HL-60 (cell line): Measurements from ENCODE around the gene HTR6.

ENCODE experiments used
- DNase-seq, 2 experiments: peaks; one replicate each; pipeline ENCODE4 v3.0.0-alpha.2; 2010 to 2020; ENCODE audit warnings: low read depth in 1 of 2, low spot score in 1 of 2
- H3K27ac ChIP-seq: fragments of 250-450 bp; sonication (Bioruptor Pico); replicated peaks from 2 replicates; pipeline ENCODE4 v1.5.1; 2020; ENCODE audit warnings: mild to moderate bottlenecking, moderate library complexity
- H3K27me3 ChIP-seq: fragments of 250-450 bp; sonication (Bioruptor Pico); 2 replicates; pipeline ENCODE4 v1.5.1; 2021; ENCODE audit warnings: mild to moderate bottlenecking, moderate library complexity; ENCODE audit not compliant: insufficient read depth, poor library complexity, severe bottlenecking
- H3K4me3 ChIP-seq: replicated peaks from 2 replicates; pipeline ENCODE4 v1.5.1; 2011; ENCODE audit warnings: mild to moderate bottlenecking, control low read depth, low read length; ENCODE audit not compliant: insufficient read depth
- GABPA ChIP-seq: IDR thresholded peaks from 2 replicates; pipeline ENCODE4 v1.6.1; 2012; ENCODE audit warnings: low read depth
- POLR2AphosphoS5 ChIP-seq: IDR thresholded peaks from 2 replicates; pipeline ENCODE4 v1.6.1; 2012; ENCODE audit warnings: low read depth
- SPI1 ChIP-seq: IDR thresholded peaks from 2 replicates; pipeline ENCODE4 v1.6.1; 2012; ENCODE audit warnings: low read depth, mild to moderate bottlenecking, borderline replicate concordance
- TF ChIP-seq, protein P1 (sequence below): IDR thresholded peaks from 2 replicates; pipeline ENCODE4 v1.6.1; 2012; ENCODE audit warnings: low read depth; ENCODE audit not compliant: insufficient replicate concordance
- TF ChIP-seq, protein P2 (sequence below): IDR thresholded peaks from one replicate; pipeline ENCODE4 v1.5.1; 2011; ENCODE audit warnings: low read length, control low read depth, inconsistent platforms; ENCODE audit not compliant: insufficient read depth

HTR6 gene

DNA sequence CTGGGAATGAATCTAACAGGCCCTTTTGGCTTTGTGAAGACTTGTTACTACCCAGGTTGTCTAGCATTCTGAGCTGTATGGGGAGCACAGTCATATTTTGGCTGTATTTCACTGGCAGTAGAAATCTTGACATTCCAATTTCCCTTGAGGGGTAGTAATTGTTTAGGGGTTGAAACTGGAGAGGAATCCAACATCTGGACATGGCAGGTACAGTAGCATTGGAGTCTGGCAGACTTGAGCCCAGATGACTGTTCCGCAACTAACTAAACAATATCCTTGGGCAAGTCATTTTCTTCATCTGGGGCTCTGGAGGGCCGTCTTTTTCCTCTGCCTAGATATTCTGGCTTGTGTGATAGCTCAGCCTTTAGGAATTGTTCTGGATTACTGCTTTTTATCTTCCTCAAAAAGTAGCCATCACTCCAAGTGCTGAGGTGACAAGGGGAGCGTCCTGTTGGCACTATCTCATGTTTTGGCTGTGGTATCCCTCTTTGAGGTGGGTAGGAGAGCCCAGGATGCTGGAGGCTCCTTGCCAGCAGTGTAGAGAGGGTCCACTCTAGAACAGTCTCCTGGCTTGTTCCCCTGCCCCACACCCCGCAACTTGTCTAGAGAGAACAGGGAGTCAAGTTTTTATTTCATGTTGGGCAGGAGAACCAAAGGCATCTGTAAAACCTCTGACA, 43.3 kb upstream of the HTR6 start:
- H3K27me3 ChIP-seq = no peaks in the 10 kb centered on the region
- no peak overlapping the region for H3K4me3 ChIP-seq
- DNase-seq = no peak
- TF ChIP-seq, protein P1, sequence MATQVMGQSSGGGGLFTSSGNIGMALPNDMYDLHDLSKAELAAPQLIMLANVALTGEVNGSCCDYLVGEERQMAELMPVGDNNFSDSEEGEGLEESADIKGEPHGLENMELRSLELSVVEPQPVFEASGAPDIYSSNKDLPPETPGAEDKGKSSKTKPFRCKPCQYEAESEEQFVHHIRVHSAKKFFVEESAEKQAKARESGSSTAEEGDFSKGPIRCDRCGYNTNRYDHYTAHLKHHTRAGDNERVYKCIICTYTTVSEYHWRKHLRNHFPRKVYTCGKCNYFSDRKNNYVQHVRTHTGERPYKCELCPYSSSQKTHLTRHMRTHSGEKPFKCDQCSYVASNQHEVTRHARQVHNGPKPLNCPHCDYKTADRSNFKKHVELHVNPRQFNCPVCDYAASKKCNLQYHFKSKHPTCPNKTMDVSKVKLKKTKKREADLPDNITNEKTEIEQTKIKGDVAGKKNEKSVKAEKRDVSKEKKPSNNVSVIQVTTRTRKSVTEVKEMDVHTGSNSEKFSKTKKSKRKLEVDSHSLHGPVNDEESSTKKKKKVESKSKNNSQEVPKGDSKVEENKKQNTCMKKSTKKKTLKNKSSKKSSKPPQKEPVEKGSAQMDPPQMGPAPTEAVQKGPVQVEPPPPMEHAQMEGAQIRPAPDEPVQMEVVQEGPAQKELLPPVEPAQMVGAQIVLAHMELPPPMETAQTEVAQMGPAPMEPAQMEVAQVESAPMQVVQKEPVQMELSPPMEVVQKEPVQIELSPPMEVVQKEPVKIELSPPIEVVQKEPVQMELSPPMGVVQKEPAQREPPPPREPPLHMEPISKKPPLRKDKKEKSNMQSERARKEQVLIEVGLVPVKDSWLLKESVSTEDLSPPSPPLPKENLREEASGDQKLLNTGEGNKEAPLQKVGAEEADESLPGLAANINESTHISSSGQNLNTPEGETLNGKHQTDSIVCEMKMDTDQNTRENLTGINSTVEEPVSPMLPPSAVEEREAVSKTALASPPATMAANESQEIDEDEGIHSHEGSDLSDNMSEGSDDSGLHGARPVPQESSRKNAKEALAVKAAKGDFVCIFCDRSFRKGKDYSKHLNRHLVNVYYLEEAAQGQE = no peak
- TF ChIP-seq POLR2AphosphoS5 (no peak), GABPA (no peak), SPI1 (no peak)
- TF ChIP-seq, protein P2, sequence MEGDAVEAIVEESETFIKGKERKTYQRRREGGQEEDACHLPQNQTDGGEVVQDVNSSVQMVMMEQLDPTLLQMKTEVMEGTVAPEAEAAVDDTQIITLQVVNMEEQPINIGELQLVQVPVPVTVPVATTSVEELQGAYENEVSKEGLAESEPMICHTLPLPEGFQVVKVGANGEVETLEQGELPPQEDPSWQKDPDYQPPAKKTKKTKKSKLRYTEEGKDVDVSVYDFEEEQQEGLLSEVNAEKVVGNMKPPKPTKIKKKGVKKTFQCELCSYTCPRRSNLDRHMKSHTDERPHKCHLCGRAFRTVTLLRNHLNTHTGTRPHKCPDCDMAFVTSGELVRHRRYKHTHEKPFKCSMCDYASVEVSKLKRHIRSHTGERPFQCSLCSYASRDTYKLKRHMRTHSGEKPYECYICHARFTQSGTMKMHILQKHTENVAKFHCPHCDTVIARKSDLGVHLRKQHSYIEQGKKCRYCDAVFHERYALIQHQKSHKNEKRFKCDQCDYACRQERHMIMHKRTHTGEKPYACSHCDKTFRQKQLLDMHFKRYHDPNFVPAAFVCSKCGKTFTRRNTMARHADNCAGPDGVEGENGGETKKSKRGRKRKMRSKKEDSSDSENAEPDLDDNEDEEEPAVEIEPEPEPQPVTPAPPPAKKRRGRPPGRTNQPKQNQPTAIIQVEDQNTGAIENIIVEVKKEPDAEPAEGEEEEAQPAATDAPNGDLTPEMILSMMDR = no peak
- no peak overlapping the region for H3K27ac ChIP-seq

- Histone ChIP-seq H3K27ac (no peak overlapping the region), H3K4me3 (no peak overlapping the region), H3K27me3 (no peaks in the 10 kb centered on the region)
- DNase-seq = no peak
- TF ChIP-seq, protein P1 = no peak
- TF ChIP-seq GABPA (no peak), POLR2AphosphoS5 (no peak), SPI1 (no peak)
- TF ChIP-seq, protein P2 = no peak
Observed at GRCh38 chr1:19622204-19622603, 42.5 kb upstream of the HTR6 start.

GRCh38 chr1:19623523-19623922, 41.2 kb upstream of the HTR6 start:
- DNase-seq = no peak
- no peaks in the 10 kb centered on the region for H3K27me3 ChIP-seq
- no peak overlapping the region for H3K27ac ChIP-seq
- no peak for TF ChIP-seq GABPA
- TF ChIP-seq, protein P1 = no peak
- no peak for TF ChIP-seq SPI1
- TF ChIP-seq, protein P2 = no peak
- no peak overlapping the region for H3K4me3 ChIP-seq
